Endothelial cell (in vitro differentiated cells): ENCODE measurements around the gene NKAPD1. TPM values are rescaled to one million over a fixed set of nuclear protein-coding genes. Genes with fewer than 3 reads are reported as not detected.
A peak's percentile ranks its signal among the peaks of the same experiment; 100 is the strongest.
"Not testable (repeated sequence)": the region's sequence is repeated elsewhere in the genome, so short reads cannot be mapped to it uniquely, and the experiment has no call there.

ENCODE experiments used
- DNase-seq: peaks from one replicate; pipeline ENCODE4 v3.0.0; 2021; ENCODE audit warnings: low spot score
- H3K27ac Mint-ChIP-seq: one replicate; pipeline ENCODE4 v1.8.0; 2021; ENCODE audit warnings: mixed read lengths, inconsistent platforms; ENCODE audit not compliant: unreplicated experiment
- H3K27me3 Mint-ChIP-seq: one replicate; pipeline ENCODE4 v1.8.0; 2021; ENCODE audit warnings: mild to moderate bottlenecking, moderate library complexity, mixed read lengths, inconsistent platforms; ENCODE audit not compliant: unreplicated experiment
- H3K36me3 Mint-ChIP-seq: one replicate; pipeline ENCODE4 v1.8.0; 2021; ENCODE audit warnings: mild to moderate bottlenecking, low read depth, mixed read lengths, inconsistent platforms; ENCODE audit not compliant: unreplicated experiment
- H3K4me1 Mint-ChIP-seq: one replicate; pipeline ENCODE4 v1.8.0; 2021; ENCODE audit warnings: mild to moderate bottlenecking, mixed read lengths, inconsistent platforms; ENCODE audit not compliant: unreplicated experiment
- H3K4me3 Mint-ChIP-seq: one replicate; pipeline ENCODE4 v1.8.0; 2021; ENCODE audit warnings: mild to moderate bottlenecking, mixed read lengths, inconsistent platforms; ENCODE audit not compliant: unreplicated experiment
- H3K9me3 Mint-ChIP-seq: one replicate; pipeline ENCODE4 v1.8.0; 2021; ENCODE audit warnings: mixed read lengths, inconsistent platforms; ENCODE audit not compliant: unreplicated experiment
- CTCF ChIP-seq: fragments of 200-600 bp; sonication (generic); IDR thresholded peaks from one replicate; pipeline ENCODE4 v1.5.0; 2021; ENCODE audit warnings: antibody characterized with exemption; ENCODE audit not compliant: unreplicated experiment
- long read RNA-seq: library from polyadenylated mRNA; unstranded; transcript quantifications from one replicate; pipeline ENCODE4 v2.0.0, GENCODE V29; 2020; ENCODE audit not compliant: unreplicated experiment
- total RNA-seq: library from RNA; stranded (reverse); fragmentation: NEBNext Ultra II Directional; extraction: Animal tissue kit (Norgen Biotek cat#: 25700); gene quantifications from one replicate; pipeline ENCODE4 v1.2.1, GENCODE V29; 2021; ENCODE audit not compliant: unreplicated experiment

The NKAPD1 gene
- 21.8 TPM for total RNA-seq
- long read RNA-seq, transcript NKAPD1-202 (6 exons, 3,669 nt): major isoform, 6 of 11 reads
- long read RNA-seq, partial matches to known transcripts: 1 of 11 reads
- long read RNA-seq, other reads (novel, unspliced or antisense): 2 of 11 reads

- DNase-seq: peak; percentile 71
- no peak for TF ChIP-seq CTCF
- Mint-ChIP-seq H3K27me3 (no peaks in the 10 kb centered on the region), H3K36me3 (no peaks in the 10 kb centered on the region), H3K27ac (peak within 1 kb of the TSS; percentile 97), H3K4me3 (peak within 1 kb of the TSS; percentile 97), H3K9me3 (no peaks in the 10 kb centered on the region), H3K4me1 (peaks cover 18% of the 10 kb centered on the region)
These were observed at the start of gene NKAPD1, which contains the start of gene PIH1D2 for GRCh38 chr11:112073941-112074811. NKAPD1 (plus strand) TSS chr11:112074299; CDS start chr11:112075575, 1,276 bp downstream. PIH1D2 (minus strand) TSS chr11:112074017; CDS start chr11:112073174, 843 bp downstream.

GRCh38 chr11:112024773-112025678 is 49.1 kb upstream of the NKAPD1 start, which contains the start of gene DLAT:
DLAT (plus strand) TSS chr11:112025408; CDS start chr11:112025473, 65 bp downstream.
- Mint-ChIP-seq H3K4me3 (peak within 1 kb of the TSS; percentile 98), H3K27me3 (no peaks in the 10 kb centered on the region), H3K9me3 (no peaks in the 10 kb centered on the region), H3K27ac (peak within 1 kb of the TSS; percentile 88), H3K4me1 (peaks cover 16% of the 10 kb centered on the region), H3K36me3 (peaks cover 15% of the 10 kb centered on the region)
- peak; percentile 89 for DNase-seq
- TF ChIP-seq CTCF: no peak

GRCh38 chr11:112025707-112026106 is 48.4 kb upstream of the NKAPD1 start:
- DNase-seq: no peak
- peaks cover 18% of the 10 kb centered on the region for H3K36me3 Mint-ChIP-seq
- peak overlapping the region; percentile 98 for H3K4me3 Mint-ChIP-seq
- TF ChIP-seq CTCF: no peak
- no peaks in the 10 kb centered on the region for H3K9me3 Mint-ChIP-seq
- H3K4me1 Mint-ChIP-seq: peaks cover 16% of the 10 kb centered on the region
- peaks cover 3% of the 10 kb centered on the region for H3K27me3 Mint-ChIP-seq
- H3K27ac Mint-ChIP-seq: no peak overlapping the region

GRCh38 chr11:112026784-112027410 is 47.2 kb upstream of the NKAPD1 start:
- H3K4me1 Mint-ChIP-seq: peaks cover 16% of the 10 kb centered on the region
- not testable (repeated sequence) for DNase-seq, H3K9me3 Mint-ChIP-seq, H3K4me3 Mint-ChIP-seq, H3K27ac Mint-ChIP-seq, H3K27me3 Mint-ChIP-seq
- H3K36me3 Mint-ChIP-seq: peaks cover 18% of the 10 kb centered on the region

GRCh38 chr11:112029460-112029859 is 44.6 kb upstream of the NKAPD1 start:
- no peaks in the 10 kb centered on the region for H3K9me3 Mint-ChIP-seq
- H3K27me3 Mint-ChIP-seq: peaks cover 3% of the 10 kb centered on the region
- peaks cover 11% of the 10 kb centered on the region for H3K4me1 Mint-ChIP-seq
- H3K27ac Mint-ChIP-seq: no peak overlapping the region
- H3K36me3 Mint-ChIP-seq: peaks cover 25% of the 10 kb centered on the region
- H3K4me3 Mint-ChIP-seq: peak overlapping the region; percentile 7
- DNase-seq: no peak
- TF ChIP-seq CTCF: no peak
